ENCODE measurements around the gene CXCL11.

GRCh38 chr4:76002176-76002575 is 33.7 kb downstream of the CXCL11 start:
- TF ChIP-seq POLR2A (IDR thresholded peaks at IDR 0.05) (no peak), POLR2AphosphoS5 (IDR thresholded peaks at IDR 0.05) (no peak), CTCF (IDR thresholded peaks at IDR 0.05) (no peak), EP300 (IDR thresholded peaks at IDR 0.05) (no peak)

Data from gastroesophageal sphincter (tissue), 3 donors.